Keratinocyte (primary cell): ENCODE results near the gene FAM170B. TPM values are rescaled to one million over a fixed set of nuclear protein-coding genes. Genes with fewer than 3 reads are reported as not detected.

Experiments
- DNase-seq: peaks from one replicate; pipeline ENCODE4 v3.0.0-alpha.2; 2011; ENCODE audit warnings: low read depth, missing footprints, low spot score
- FAIRE-seq: peaks from 2 replicates; lab custom pipeline; 2011; peaks lifted over from hg19 to GRCh38; lab: Jason Lieb, UNC
- H2AFZ ChIP-seq: 2 replicates; pipeline ENCODE4 v1.6.0; 2012; ENCODE audit warnings: low read length, control low read depth, inconsistent platforms; ENCODE audit not compliant: control insufficient read depth
- H3K27ac ChIP-seq: 2 replicates; pipeline ENCODE4 v1.5.1; 2011; ENCODE audit warnings: low read length; ENCODE audit not compliant: control insufficient read depth, insufficient read depth
- H3K27me3 ChIP-seq: 3 replicates; pipeline ENCODE4 v1.6.0; 2011; ENCODE audit warnings: low read length; ENCODE audit not compliant: control insufficient read depth, insufficient read depth; ENCODE audit errors: extremely low read depth
- H3K36me3 ChIP-seq, 2 experiments: 2 replicates in 1 of 2; 3 replicates in 1 of 2; pipeline ENCODE4 v1.5.1; 2011; ENCODE audit warnings: low read length in 2 of 2, mild to moderate bottlenecking in 1 of 2; ENCODE audit not compliant: control insufficient read depth in 2 of 2, insufficient read depth in 2 of 2; ENCODE audit errors: extremely low read depth in 1 of 2
- H3K4me1 ChIP-seq: 3 replicates; pipeline ENCODE4 v1.5.1; 2011; ENCODE audit warnings: low read length; ENCODE audit not compliant: control insufficient read depth, insufficient read depth; ENCODE audit errors: extremely low read depth
- H3K4me2 ChIP-seq: 3 replicates; pipeline ENCODE4 v1.6.0; 2011; ENCODE audit warnings: low read depth, low read length; ENCODE audit not compliant: control insufficient read depth, insufficient read depth; ENCODE audit errors: extremely low read depth
- H3K4me3 ChIP-seq, 3 experiments: fragments of 200-600 bp in 1 of 3; sonication (generic) in 1 of 3; 2 replicates in 2 of 3; 3 replicates in 1 of 3; pipeline ENCODE4 v1.5.1; 2011 to 2016; ENCODE audit warnings: low read length in 3 of 3, mild to moderate bottlenecking in 3 of 3, control low read depth in 2 of 3, inconsistent platforms in 1 of 3, low read depth in 1 of 3, mixed read lengths in 1 of 3, mixed run types in 1 of 3, moderate library complexity in 1 of 3; ENCODE audit not compliant: control insufficient read depth in 2 of 3, insufficient read depth in 2 of 3; ENCODE audit errors: extremely low read depth in 1 of 3
- H3K79me2 ChIP-seq: 2 replicates; pipeline ENCODE4 v1.6.0; 2012; ENCODE audit warnings: low read length; ENCODE audit not compliant: control insufficient read depth, insufficient read depth
- H3K9ac ChIP-seq: 3 replicates; pipeline ENCODE4 v1.6.0; 2011; ENCODE audit warnings: low read length; ENCODE audit not compliant: control insufficient read depth, insufficient read depth; ENCODE audit errors: extremely low read depth
- H3K9me1 ChIP-seq: 3 replicates; pipeline ENCODE4 v1.6.0; 2011; ENCODE audit warnings: low read length; ENCODE audit not compliant: control insufficient read depth, insufficient read depth; ENCODE audit errors: extremely low read depth
- H3K9me3 ChIP-seq: 2 replicates; pipeline ENCODE4 v1.5.1; 2012; ENCODE audit warnings: low read depth, low read length; ENCODE audit not compliant: control insufficient read depth
- H4K20me1 ChIP-seq: 3 replicates; pipeline ENCODE4 v1.6.0; 2011; ENCODE audit warnings: low read length; ENCODE audit not compliant: control insufficient read depth, insufficient read depth; ENCODE audit errors: extremely low read depth
- EZH2 ChIP-seq: IDR thresholded peaks from one replicate; pipeline ENCODE4 v1.6.1; 2012; ENCODE audit warnings: inconsistent platforms, mild to moderate bottlenecking, low read length, moderate library complexity
- dilution Hi-C: fragments of 300-500 bp; cut with MboI; formaldehyde crosslinking; loops from one replicate; pipeline ENCODE4 v1.7.0; 2020; ENCODE audit warnings: low sequenced_read_pairs; ENCODE audit not compliant: extremely low pct_ligation_motif_present
- polyA plus RNA-seq, 5 experiments: library from polyadenylated mRNA; depleted of rRNA in 3 of 5; stranded (reverse) in 3 of 5; stranded (forward) in 1 of 5; unstranded in 1 of 5; fragments of >200 nt; gene quantifications; 1 replicate in 1 of 5; 2 replicates in 3 of 5; 3 replicates in 1 of 5; pipeline versions ENCODE4 v1.2.1 to v1.2.3, GENCODE V29; 2011 to 2012; ENCODE audit warnings: missing spikeins in 2 of 5, low read depth in 1 of 5, low replicate concordance in 1 of 5
- TF ChIP-seq, protein P1 (sequence below), 3 experiments: IDR thresholded peaks in 1 of 3; conservative IDR thresholded peaks in 1 of 3; optimal IDR thresholded peaks in 1 of 3; 2 replicates in 2 of 3; 3 replicates in 1 of 3; pipeline versions ENCODE3 to v1.5.1; 2011; ENCODE audit warnings: low read length in 3 of 3, mild to moderate bottlenecking in 3 of 3, moderate library complexity in 2 of 3, control low read depth in 1 of 3, inconsistent platforms in 1 of 3; ENCODE audit not compliant: insufficient read depth in 2 of 3; ENCODE audit errors: extremely low read depth in 1 of 3

The FAM170B gene
- polyA plus RNA-seq, 1 donor (not counting 4 experiments of a cell fraction or from before 2014, with no cell fraction given), result not detected

DNA sequence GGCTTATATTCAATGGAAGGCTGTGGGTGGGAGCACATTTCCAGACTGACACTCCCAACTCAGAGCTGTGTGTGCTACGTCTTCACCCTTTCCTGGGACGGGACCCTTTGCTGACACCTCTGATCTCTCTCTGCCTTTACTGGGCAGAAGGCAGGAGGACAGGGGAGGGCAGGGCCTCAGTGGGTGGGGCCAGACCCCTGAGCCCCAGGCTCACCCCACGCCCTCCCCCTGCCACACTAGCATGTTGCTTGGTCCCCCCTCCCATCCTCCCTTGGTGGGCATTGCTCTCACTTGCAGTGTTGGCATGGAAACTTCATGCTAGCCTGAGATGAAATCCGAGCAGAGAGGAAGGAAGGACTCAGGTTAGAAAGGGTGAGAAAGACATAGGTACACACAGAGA, 36.0 kb upstream of the FAM170B start:
- H3K79me2 ChIP-seq, result no peaks in the 10 kb centered on the region
- FAIRE-seq, result no peak
- H3K9me3 ChIP-seq, result no peaks in the 10 kb centered on the region
- no peaks in the 10 kb centered on the region for H3K27me3 ChIP-seq
- H2AFZ ChIP-seq, result no peak overlapping the region
- no peak overlapping the region for H3K27ac ChIP-seq
- no peak overlapping the region for H3K4me3 ChIP-seq
- no peak overlapping the region for H3K9ac ChIP-seq
- dilution Hi-C loops, result no loop called here
- no peaks in the 10 kb centered on the region for H3K4me1 ChIP-seq
- H3K4me2 ChIP-seq, result no peak overlapping the region
- no peaks in the 10 kb centered on the region for H3K36me3 ChIP-seq
- no peaks in the 10 kb centered on the region for H3K9me1 ChIP-seq
- TF ChIP-seq, protein P1, sequence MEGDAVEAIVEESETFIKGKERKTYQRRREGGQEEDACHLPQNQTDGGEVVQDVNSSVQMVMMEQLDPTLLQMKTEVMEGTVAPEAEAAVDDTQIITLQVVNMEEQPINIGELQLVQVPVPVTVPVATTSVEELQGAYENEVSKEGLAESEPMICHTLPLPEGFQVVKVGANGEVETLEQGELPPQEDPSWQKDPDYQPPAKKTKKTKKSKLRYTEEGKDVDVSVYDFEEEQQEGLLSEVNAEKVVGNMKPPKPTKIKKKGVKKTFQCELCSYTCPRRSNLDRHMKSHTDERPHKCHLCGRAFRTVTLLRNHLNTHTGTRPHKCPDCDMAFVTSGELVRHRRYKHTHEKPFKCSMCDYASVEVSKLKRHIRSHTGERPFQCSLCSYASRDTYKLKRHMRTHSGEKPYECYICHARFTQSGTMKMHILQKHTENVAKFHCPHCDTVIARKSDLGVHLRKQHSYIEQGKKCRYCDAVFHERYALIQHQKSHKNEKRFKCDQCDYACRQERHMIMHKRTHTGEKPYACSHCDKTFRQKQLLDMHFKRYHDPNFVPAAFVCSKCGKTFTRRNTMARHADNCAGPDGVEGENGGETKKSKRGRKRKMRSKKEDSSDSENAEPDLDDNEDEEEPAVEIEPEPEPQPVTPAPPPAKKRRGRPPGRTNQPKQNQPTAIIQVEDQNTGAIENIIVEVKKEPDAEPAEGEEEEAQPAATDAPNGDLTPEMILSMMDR (optimal IDR thresholded peaks at IDR 0.05 in 1 of 3, IDR thresholded peaks at IDR 0.05 in 1 of 3, conservative IDR thresholded peaks at IDR 0.05 in 1 of 3; ENCODE audit: extremely low read depth in 1 of 3, insufficient read depth in 2 of 3, low read length in 3 of 3), result no peak
- no peak for TF ChIP-seq EZH2
- H4K20me1 ChIP-seq, result no peaks in the 10 kb centered on the region
- DNase-seq, result no peak

DNA sequence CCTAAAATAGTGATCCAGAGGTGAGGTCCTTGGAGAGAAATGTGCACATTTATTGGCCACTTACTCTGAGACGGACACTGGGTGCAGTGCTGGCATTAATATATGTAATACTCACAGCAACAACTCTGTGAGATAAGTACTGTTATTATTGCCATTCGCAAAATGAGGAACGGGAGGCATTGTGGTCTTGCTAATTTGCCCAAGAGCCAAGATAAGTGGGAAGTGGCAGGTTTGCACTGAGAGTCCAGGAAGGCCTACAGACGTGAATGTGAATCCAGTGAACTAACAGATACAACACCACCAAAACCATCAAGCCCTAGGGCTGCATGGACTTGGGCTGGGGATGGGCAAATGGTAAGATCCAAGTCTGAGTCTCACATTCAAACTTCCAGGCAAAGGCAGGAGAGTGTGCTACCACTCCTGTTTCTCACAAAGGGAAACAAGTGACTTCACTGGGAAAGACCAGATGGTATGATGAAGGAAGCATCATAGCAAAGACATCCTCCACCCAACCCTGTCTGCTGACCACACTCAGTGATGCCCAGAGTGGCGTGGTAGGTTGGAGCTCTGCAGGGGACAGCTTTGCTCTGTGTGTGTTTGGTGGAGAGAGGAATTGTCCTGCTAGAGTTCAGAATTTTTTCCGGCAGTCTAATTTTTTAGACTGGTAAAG, 35.1 kb upstream of the FAM170B start:
- H3K27ac ChIP-seq, result no peak overlapping the region
- DNase-seq (no peak), FAIRE-seq (no peak)
- H2AFZ ChIP-seq, result no peak overlapping the region
- no peak overlapping the region for H3K9ac ChIP-seq
- no peaks in the 10 kb centered on the region for H3K79me2 ChIP-seq
- no peak overlapping the region for H3K4me3 ChIP-seq
- no peaks in the 10 kb centered on the region for H3K27me3 ChIP-seq
- TF ChIP-seq EZH2, result no peak
- TF ChIP-seq, protein P1 (optimal IDR thresholded peaks at IDR 0.05 in 1 of 3, IDR thresholded peaks at IDR 0.05 in 1 of 3, conservative IDR thresholded peaks at IDR 0.05 in 1 of 3; ENCODE audit: extremely low read depth in 1 of 3, insufficient read depth in 2 of 3, low read length in 3 of 3), result no peak
- dilution Hi-C loops, result no loop called here
- no peaks in the 10 kb centered on the region for H4K20me1 ChIP-seq
- no peaks in the 10 kb centered on the region for H3K9me3 ChIP-seq
- H3K4me2 ChIP-seq, result no peak overlapping the region
- H3K9me1 ChIP-seq, result no peaks in the 10 kb centered on the region
- no peaks in the 10 kb centered on the region for H3K4me1 ChIP-seq
- H3K36me3 ChIP-seq, result no peaks in the 10 kb centered on the region
